ENCODE measurements around the gene RBM3.

- TF ChIP-seq CTCF (IDR thresholded peaks at IDR 0.05; ENCODE audit: borderline replicate concordance, extremely low read depth, low read length, poor library complexity, severe bottlenecking) (no peak), EZH2 (IDR thresholded peaks at IDR 0.05; ENCODE audit: borderline replicate concordance, low read depth, low read length, severe bottlenecking) (no peak)
Measured at GRCh38 chrX:48616576-48616975, 42.3 kb downstream of the RBM3 start.

Measured in DND-41 (cell line).